Neural crest cell (in vitro differentiated cells): ENCODE data around the gene RPP25L. TPM values are rescaled to one million over a fixed set of nuclear protein-coding genes. Genes with fewer than 3 reads are reported as not detected.

Experiments used
- DNase-seq: peaks from one replicate; pipeline ENCODE4 v3.0.0; 2021; ENCODE audit warnings: low read depth, mixed read lengths, low spot score
- H3K27ac Mint-ChIP-seq: one replicate; pipeline ENCODE4 v1.8.0; 2021; ENCODE audit warnings: mild to moderate bottlenecking, mixed read lengths; ENCODE audit not compliant: unreplicated experiment
- H3K27me3 Mint-ChIP-seq: 2 replicates; pipeline ENCODE4 v1.8.0; 2021; ENCODE audit warnings: low read depth, mild to moderate bottlenecking, mixed read lengths
- H3K36me3 Mint-ChIP-seq: 2 replicates; pipeline ENCODE4 v1.8.0; 2021; ENCODE audit warnings: low read depth, mild to moderate bottlenecking, mixed read lengths
- H3K4me1 Mint-ChIP-seq: 2 replicates; pipeline ENCODE4 v1.8.0; 2021; ENCODE audit warnings: mixed read lengths
- H3K4me3 Mint-ChIP-seq: one replicate; pipeline ENCODE4 v1.8.0; 2021; ENCODE audit warnings: mild to moderate bottlenecking, mixed read lengths
- H3K9me3 Mint-ChIP-seq: 2 replicates; pipeline ENCODE4 v1.8.0; 2021; ENCODE audit warnings: mixed read lengths
- CTCF ChIP-seq: fragments of 200-600 bp; sonication (generic); conservative IDR thresholded peaks from 2 replicates; pipeline ENCODE4 v1.5.0; 2021; ENCODE audit warnings: antibody characterized with exemption, mild to moderate bottlenecking
- total RNA-seq: library from RNA; stranded (reverse); gene quantifications from 2 replicates; pipeline ENCODE4 v1.2.1, GENCODE V29; 2021

Gene RPP25L
- total RNA-seq, 1 donor from 2014 or later = 22.7 TPM

DNA sequence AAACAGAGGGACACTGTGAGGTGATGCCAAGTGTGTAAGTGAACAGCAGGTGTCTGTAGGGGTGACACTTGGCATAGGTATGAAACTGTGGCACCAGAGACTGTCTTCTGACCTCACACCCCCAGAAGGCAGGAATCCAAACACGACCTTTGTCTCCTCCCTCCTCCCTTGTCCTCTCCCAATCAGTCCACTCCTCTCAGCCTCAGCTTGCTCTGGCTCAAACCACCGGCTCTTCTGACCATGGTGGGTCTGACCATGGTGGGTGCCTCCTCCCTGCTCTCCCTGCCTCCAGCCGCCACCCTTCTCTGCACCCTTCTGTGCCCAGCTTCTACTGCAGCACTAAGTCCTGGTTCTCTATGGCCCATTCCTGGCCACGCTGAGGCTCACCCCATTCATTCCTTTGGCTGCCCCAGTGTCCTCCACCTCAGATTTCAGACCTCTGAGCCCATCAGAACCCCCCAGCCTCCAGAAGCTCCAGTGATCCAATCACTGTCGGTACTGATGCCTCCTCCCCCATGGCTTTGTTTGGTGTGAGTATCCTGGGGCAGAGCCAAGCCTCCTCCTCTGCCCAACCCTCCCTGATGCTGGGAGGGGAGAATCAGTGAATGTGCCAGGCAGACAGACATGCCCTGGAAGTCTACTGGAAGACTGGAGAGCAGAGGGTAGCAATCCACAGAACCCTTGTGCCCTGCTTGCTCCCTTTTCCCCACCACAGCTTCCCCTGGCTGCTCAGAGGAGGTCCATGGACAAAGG is 18.7 kb upstream of the RPP25L start:
- H3K4me3 Mint-ChIP-seq = peak overlapping the region; percentile 1
- H3K36me3 Mint-ChIP-seq = no peaks in the 10 kb centered on the region
- no peak overlapping the region for H3K27ac Mint-ChIP-seq
- H3K9me3 Mint-ChIP-seq = no peaks in the 10 kb centered on the region
- no peak for TF ChIP-seq CTCF
- H3K4me1 Mint-ChIP-seq = peaks cover 30% of the 10 kb centered on the region
- DNase-seq = no peak
- H3K27me3 Mint-ChIP-seq = peaks cover 72% of the 10 kb centered on the region

DNA sequence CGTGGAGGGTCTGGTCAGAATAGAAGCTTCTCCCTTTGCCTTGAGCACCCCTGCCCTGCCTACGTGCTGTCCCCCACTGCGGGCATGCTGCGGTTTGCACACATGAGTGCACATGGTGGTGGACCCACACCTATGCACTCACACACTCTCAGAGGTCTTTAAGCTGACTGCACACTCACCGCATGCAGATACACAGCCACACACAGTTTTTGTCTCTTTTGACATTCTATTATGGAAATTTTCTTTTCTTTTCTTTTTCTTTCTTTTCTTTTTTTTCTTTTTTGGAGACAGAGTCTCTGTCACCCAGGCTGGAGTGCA is 17.6 kb upstream of the RPP25L start:
- no peak for TF ChIP-seq CTCF
- peaks cover 78% of the 10 kb centered on the region for H3K27me3 Mint-ChIP-seq
- H3K4me3 Mint-ChIP-seq = peak overlapping the region; percentile 45
- H3K9me3 Mint-ChIP-seq = no peaks in the 10 kb centered on the region
- no peaks in the 10 kb centered on the region for H3K36me3 Mint-ChIP-seq
- H3K4me1 Mint-ChIP-seq = peaks cover 22% of the 10 kb centered on the region
- H3K27ac Mint-ChIP-seq = no peak overlapping the region
- no peak for DNase-seq

- no peak for DNase-seq
- peaks cover 16% of the 10 kb centered on the region for H3K4me1 Mint-ChIP-seq
- H3K27ac Mint-ChIP-seq = no peak within 1 kb of the TSS
- H3K27me3 Mint-ChIP-seq = peaks cover 83% of the 10 kb centered on the region
- H3K4me3 Mint-ChIP-seq = peak within 1 kb of the TSS; percentile 77
- no peak for TF ChIP-seq CTCF
- no peaks in the 10 kb centered on the region for H3K9me3 Mint-ChIP-seq
- H3K36me3 Mint-ChIP-seq = no peaks in the 10 kb centered on the region
Measured at GRCh38 chr9:34628656-34629490, 17.0 kb upstream of the RPP25L start, which contains the start of gene ARID3C. Gene ARID3C (minus strand): TSS chr9:34629066. CDS start chr9:34628014, 1,052 bp downstream.

DNA sequence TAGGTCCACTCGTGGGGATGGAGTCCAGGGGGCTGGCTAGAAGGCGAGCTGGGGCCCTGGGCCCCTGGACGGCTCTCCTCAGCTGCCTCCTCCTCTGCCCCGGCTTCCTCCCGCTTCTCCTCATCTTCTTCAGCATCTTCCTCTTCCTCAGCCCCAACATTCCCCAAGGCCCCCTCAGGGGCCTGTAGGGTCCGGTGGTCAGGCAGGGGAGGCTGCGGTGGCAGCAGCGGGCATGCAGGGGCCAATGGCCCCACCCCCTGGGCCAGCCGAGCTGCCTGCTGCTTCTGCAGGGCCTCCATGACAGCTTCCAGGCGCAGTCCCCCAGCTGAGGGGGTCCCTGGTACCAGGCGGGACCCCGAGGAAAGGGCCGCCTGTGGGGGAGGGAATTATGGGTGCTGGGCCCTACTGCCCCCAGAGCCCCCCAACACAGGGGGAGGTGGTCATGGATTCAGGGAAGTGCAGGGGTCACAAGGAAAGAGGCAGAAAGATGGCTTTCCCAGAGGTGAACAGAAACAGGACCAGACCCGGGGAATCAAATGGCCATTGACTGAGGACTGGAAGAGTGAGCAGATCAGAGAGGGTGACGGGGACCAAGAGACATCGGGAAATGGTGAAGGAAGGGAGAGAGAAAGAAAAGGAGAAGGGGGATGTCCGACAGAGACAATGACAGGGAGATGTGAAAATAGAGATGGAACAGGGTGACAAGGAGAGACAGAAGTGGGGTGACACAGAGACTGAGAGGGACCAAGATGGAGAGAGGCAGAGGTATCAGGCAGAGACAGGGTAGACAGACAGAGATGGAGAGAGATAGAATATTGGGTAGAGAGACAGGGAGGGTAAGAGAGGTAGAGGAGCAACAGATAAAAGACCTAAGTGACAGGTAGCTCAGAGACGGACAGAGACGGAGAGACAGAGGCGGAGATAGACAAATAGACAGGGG is 16.1 kb upstream of the RPP25L start:
- peaks cover 82% of the 10 kb centered on the region for H3K27me3 Mint-ChIP-seq
- H3K4me1 Mint-ChIP-seq = peaks cover 14% of the 10 kb centered on the region
- no peaks in the 10 kb centered on the region for H3K36me3 Mint-ChIP-seq

More for the DNA sequence above, 16.1 kb upstream of the RPP25L start:
- peak overlapping the region; percentile 77 for H3K4me3 Mint-ChIP-seq
- no peak overlapping the region for H3K27ac Mint-ChIP-seq
- no peak for TF ChIP-seq CTCF
- no peak for DNase-seq
- no peaks in the 10 kb centered on the region for H3K9me3 Mint-ChIP-seq
